Gastroesophageal sphincter (tissue), 3 donors: ENCODE data around the gene NPIPB4.
"Not testable (repeated sequence)": the region's sequence is repeated elsewhere in the genome, so short reads cannot be mapped to it uniquely, and the experiment has no call there.

Source experiments
- EP300 ChIP-seq: sonication (generic); formaldehyde crosslinking; IDR thresholded peaks from one replicate; pipeline ENCODE4 v1.6.1; 2017; ENCODE audit warnings: antibody characterized with exemption, mild to moderate bottlenecking
- POLR2A ChIP-seq, 2 donors: fragments of 450-650 bp; IDR thresholded peaks; one replicate each; pipeline ENCODE4 v1.6.1; 2017; ENCODE audit warnings: antibody characterized with exemption in 2 of 2, mild to moderate bottlenecking in 2 of 2, moderate library complexity in 1 of 2
- POLR2AphosphoS5 ChIP-seq: sonication (generic); formaldehyde crosslinking; IDR thresholded peaks from one replicate; pipeline ENCODE4 v1.6.1; 2017; ENCODE audit warnings: antibody characterized with exemption
- TF ChIP-seq, protein P1 (sequence below), 4 experiments: fragments of 200-600 bp in 2 of 4; fragments of 450-650 bp in 2 of 4; sonication (generic) in 1 of 4; IDR thresholded peaks; one replicate each; pipeline ENCODE4 v1.5.1; 2017 to 2019; ENCODE audit warnings: antibody characterized with exemption in 4 of 4, mild to moderate bottlenecking in 2 of 4, moderate library complexity in 2 of 4

DNA sequence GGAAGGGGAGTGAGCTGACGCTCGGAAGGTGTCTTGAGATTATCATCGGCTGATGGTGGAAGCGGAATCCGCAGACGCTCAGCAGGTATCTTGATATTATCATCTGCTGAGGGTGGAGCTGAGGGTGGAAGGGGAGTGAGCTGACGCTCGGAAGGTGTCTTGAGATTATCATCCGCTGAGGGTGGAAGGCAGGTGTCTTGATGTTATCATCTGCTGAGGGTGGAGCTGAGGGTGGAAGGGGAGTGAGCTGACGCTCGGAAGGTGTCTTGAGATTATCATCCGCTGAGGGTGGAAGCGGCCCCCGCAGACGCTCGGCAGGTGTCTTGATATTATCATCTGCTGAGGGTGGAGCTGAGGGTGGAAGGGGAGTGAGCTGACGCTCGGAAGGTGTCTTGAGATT, 21.2 kb downstream of the NPIPB4 start:
- TF ChIP-seq, protein P1, sequence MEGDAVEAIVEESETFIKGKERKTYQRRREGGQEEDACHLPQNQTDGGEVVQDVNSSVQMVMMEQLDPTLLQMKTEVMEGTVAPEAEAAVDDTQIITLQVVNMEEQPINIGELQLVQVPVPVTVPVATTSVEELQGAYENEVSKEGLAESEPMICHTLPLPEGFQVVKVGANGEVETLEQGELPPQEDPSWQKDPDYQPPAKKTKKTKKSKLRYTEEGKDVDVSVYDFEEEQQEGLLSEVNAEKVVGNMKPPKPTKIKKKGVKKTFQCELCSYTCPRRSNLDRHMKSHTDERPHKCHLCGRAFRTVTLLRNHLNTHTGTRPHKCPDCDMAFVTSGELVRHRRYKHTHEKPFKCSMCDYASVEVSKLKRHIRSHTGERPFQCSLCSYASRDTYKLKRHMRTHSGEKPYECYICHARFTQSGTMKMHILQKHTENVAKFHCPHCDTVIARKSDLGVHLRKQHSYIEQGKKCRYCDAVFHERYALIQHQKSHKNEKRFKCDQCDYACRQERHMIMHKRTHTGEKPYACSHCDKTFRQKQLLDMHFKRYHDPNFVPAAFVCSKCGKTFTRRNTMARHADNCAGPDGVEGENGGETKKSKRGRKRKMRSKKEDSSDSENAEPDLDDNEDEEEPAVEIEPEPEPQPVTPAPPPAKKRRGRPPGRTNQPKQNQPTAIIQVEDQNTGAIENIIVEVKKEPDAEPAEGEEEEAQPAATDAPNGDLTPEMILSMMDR (IDR thresholded peaks at IDR 0.05): not testable (repeated sequence)
- not testable (repeated sequence) for TF ChIP-seq EP300; POLR2A (IDR thresholded peaks at IDR 0.05); POLR2AphosphoS5
